OCI-LY7 (cell line): ENCODE results near the gene WWTR1. TPM values are rescaled to one million over a fixed set of nuclear protein-coding genes. Genes with fewer than 3 reads are reported as not detected.

Experiments
- BruUV-seq: library from RNA; stranded (reverse); fragments of 400-500 nt; replicated peaks from 2 replicates; lab custom pipeline; 2021; lab: Mats Ljungman, UMichigan
- CTCF ChIA-PET: fragments of 300-600 bp; sonication (Branson Sonifier 250); formaldehyde crosslinking; loops from one replicate; lab custom pipeline; 2022; ENCODE audit warnings: antibody characterized with exemption; ENCODE audit not compliant: unreplicated experiment; lab: Charles Lee
- POLR2A ChIA-PET: fragments of 300-600 bp; sonication (Branson Sonifier 250); formaldehyde crosslinking; loops from one replicate; lab custom pipeline; 2022; ENCODE audit warnings: antibody characterized with exemption; lab: Charles Lee
- DNase-seq: peaks from one replicate; pipeline ENCODE4 v3.0.0-alpha.2; 2015; ENCODE audit warnings: low spot score
- H2AFZ ChIP-seq: fragments of 200-600 bp; sonication (generic), shearing (Covaris generic); 2 replicates; pipeline ENCODE4 v1.6.1; 2014; ENCODE audit warnings: mild to moderate bottlenecking, antibody characterized with exemption, low read length, moderate library complexity
- H3K27ac ChIP-seq: fragments of 200-600 bp; sonication (generic); 2 replicates; pipeline ENCODE4 v1.5.1; 2014; ENCODE audit warnings: mixed run types, low read depth, mild to moderate bottlenecking, moderate library complexity, low read length, inconsistent platforms; ENCODE audit not compliant: poor library complexity, severe bottlenecking
- H3K36me3 ChIP-seq: fragments of 200-600 bp; sonication (generic); 2 replicates; pipeline ENCODE4 v1.6.1; 2014; ENCODE audit warnings: mild to moderate bottlenecking, antibody characterized with exemption, low read length, moderate library complexity, mixed read lengths; ENCODE audit not compliant: insufficient read depth
- H3K4me1 ChIP-seq: fragments of 200-600 bp; sonication (generic); 2 replicates; pipeline ENCODE4 v1.5.1; 2014; ENCODE audit warnings: mild to moderate bottlenecking, low read length; ENCODE audit not compliant: insufficient read depth, poor library complexity, severe bottlenecking
- H3K4me2 ChIP-seq: fragments of 200-600 bp; sonication (generic); 2 replicates; pipeline ENCODE4 v1.6.1; 2014; ENCODE audit warnings: mild to moderate bottlenecking, low read length
- H3K4me3 ChIP-seq: fragments of 200-600 bp; sonication (generic); 2 replicates; pipeline ENCODE4 v1.5.1; 2014; ENCODE audit warnings: mild to moderate bottlenecking, low read depth, low read length; ENCODE audit not compliant: poor library complexity, severe bottlenecking
- H3K79me2 ChIP-seq: fragments of 200-600 bp; sonication (generic); 2 replicates; pipeline ENCODE4 v1.6.1; 2016; ENCODE audit warnings: low read depth, mild to moderate bottlenecking, low read length, moderate library complexity, mixed read lengths; ENCODE audit not compliant: insufficient read depth
- H3K9me2 ChIP-seq: fragments of 200-600 bp; sonication (generic); 2 replicates; pipeline ENCODE4 v1.6.1; 2016; ENCODE audit warnings: mild to moderate bottlenecking, low read length, mixed read lengths; ENCODE audit not compliant: insufficient read depth
- H3K9me3 ChIP-seq: fragments of 200-600 bp; sonication (generic); 2 replicates; pipeline ENCODE4 v1.6.1; 2014; ENCODE audit warnings: mild to moderate bottlenecking, mixed run types, low read length, mixed read lengths
- H4K20me1 ChIP-seq: fragments of 200-600 bp; sonication (generic); 2 replicates; pipeline ENCODE4 v1.6.1; 2014; ENCODE audit warnings: mild to moderate bottlenecking, antibody characterized with exemption, low read length, moderate library complexity, mixed read lengths; ENCODE audit not compliant: insufficient read depth
- CTCF ChIP-seq: fragments of 200-600 bp; sonication (generic); conservative IDR thresholded peaks from 2 replicates; pipeline ENCODE4 v1.5.1; 2014; ENCODE audit warnings: mild to moderate bottlenecking, antibody characterized with exemption, low read length, moderate library complexity, mixed read lengths
- EZH2phosphoT487 ChIP-seq: fragments of 200-600 bp; sonication (generic); IDR thresholded peaks from 2 replicates; pipeline ENCODE4 v1.6.1; 2018; ENCODE audit warnings: low read depth, borderline replicate concordance, mild to moderate bottlenecking, mixed run types, antibody characterized with exemption, low read length, moderate library complexity, mixed read lengths
- intact Hi-C: fragments of 100-400 bp; cut with micrococcal nuclease; formaldehyde crosslinking; loops from one replicate; pipeline ENCODE4 v1.10.0; 2022; ENCODE audit not compliant: unreplicated experiment
- total RNA-seq, 2 experiments: library from RNA; depleted of rRNA in 1 of 2; stranded (reverse); fragments of >200 nt in 1 of 2; shearing (Covaris generic) in 1 of 2; gene quantifications; 2 replicates each; pipeline ENCODE4 v1.2.3, GENCODE V29; 2014 to 2022

The WWTR1 gene
- total RNA-seq, 2 experiments from 2014 or later: 0.15 TPM; not detected in 1

DNA sequence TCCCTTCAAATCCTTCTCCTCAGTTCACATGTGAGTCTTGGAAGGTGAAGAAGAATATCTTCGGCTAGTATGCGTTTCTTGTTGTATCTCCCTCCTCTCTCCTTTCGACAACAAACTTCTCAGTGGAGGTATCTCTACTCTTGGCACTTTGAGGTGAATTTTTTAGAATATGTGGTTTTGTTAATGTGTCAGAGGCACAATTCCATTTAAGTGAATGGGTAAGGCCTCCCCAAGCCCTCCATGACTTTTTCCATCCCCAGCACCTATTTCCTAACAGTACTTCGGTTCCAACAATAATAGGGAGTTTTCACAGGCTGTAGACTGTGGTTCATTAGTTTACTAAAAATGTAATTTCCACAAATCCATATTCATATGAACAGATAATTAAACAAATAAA lies 109.2 kb downstream of the WWTR1 start:
- Histone ChIP-seq H3K4me1 (no peaks in the 10 kb centered on the region), H3K9me3 (no peaks in the 10 kb centered on the region), H3K27ac (no peak overlapping the region), H3K36me3 (no peaks in the 10 kb centered on the region), H3K4me2 (no peak overlapping the region), H3K79me2 (no peaks in the 10 kb centered on the region), H3K4me3 (no peak overlapping the region), H3K9me2 (no peaks in the 10 kb centered on the region), H4K20me1 (no peaks in the 10 kb centered on the region), H2AFZ (no peak overlapping the region)
- POLR2A ChIA-PET: no interaction called here
- BruUV-seq: no TSS peak
- DNase-seq: no peak
- intact Hi-C loops: no loop called here
- TF ChIP-seq EZH2phosphoT487 (no peak), CTCF (no peak)
- CTCF ChIA-PET: no interaction called here

- H3K9me2 ChIP-seq: no peaks in the 10 kb centered on the region
- no peaks in the 10 kb centered on the region for H3K36me3 ChIP-seq
- no peak for TF ChIP-seq EZH2phosphoT487
- no peak for TF ChIP-seq CTCF
- H2AFZ ChIP-seq: no peak overlapping the region
- no peaks in the 10 kb centered on the region for H3K4me1 ChIP-seq
- H3K4me3 ChIP-seq: no peak overlapping the region
- no peaks in the 10 kb centered on the region for H3K9me3 ChIP-seq
- no peaks in the 10 kb centered on the region for H4K20me1 ChIP-seq
- H3K4me2 ChIP-seq: no peak overlapping the region
- H3K27ac ChIP-seq: no peak overlapping the region
- no peak for DNase-seq
- ChIA-PET POLR2A (no interaction called here), CTCF (no interaction called here)
- intact Hi-C loops: no loop called here
- no TSS peak for BruUV-seq
- no peaks in the 10 kb centered on the region for H3K79me2 ChIP-seq
Observed at GRCh38 chr3:149547954-149548668, 109.7 kb downstream of the WWTR1 start.

DNA sequence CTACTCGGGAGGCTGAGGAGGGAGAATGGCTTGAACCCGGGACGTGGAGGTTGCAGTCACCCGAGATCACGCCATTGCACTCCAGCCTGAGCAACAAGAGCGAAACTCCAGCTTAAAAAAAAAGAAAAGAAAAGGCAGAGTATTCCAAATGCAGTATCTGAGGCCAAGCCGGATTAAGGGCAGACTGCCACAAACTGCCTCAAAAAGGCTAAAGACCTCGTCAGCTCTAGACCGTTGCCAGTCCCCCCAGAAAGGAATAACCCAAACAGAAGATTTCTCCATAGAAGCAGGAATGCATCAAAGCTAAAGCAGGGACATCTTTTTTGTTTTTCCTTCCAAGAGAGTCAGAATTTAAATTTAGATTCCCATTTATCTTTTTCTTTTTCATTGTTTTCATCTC lies 110.4 kb downstream of the WWTR1 start:
- Histone ChIP-seq H3K4me2 (no peak overlapping the region), H3K4me3 (no peak overlapping the region), H3K9me2 (no peaks in the 10 kb centered on the region), H4K20me1 (no peaks in the 10 kb centered on the region), H3K9me3 (no peaks in the 10 kb centered on the region), H3K27ac (no peak overlapping the region), H3K79me2 (no peaks in the 10 kb centered on the region), H3K4me1 (no peaks in the 10 kb centered on the region), H3K36me3 (no peaks in the 10 kb centered on the region), H2AFZ (no peak overlapping the region)
- DNase-seq: no peak
- ChIA-PET POLR2A (interaction anchor here (0.6 to 1.2 kb wide), 3 partner anchors 33 to 223 kb away, joined by 3 to 4 read pairs (median 3); no protein-coding TSS in a partner anchor), CTCF (no interaction called here)
- BruUV-seq: no TSS peak
- intact Hi-C loops: no loop called here
- no peak for TF ChIP-seq EZH2phosphoT487
- TF ChIP-seq CTCF: no peak
